H1 (cell line): Measurements from ENCODE around the gene PFKP. TPM values are rescaled to one million over a fixed set of nuclear protein-coding genes. Genes with fewer than 3 reads are reported as not detected.

Experiments
- KDM1A ChIP-seq: fragments of 200-600, 300-600 bp; sonication (generic); IDR thresholded peaks from 2 replicates; pipeline ENCODE4 v1.7.1; 2016; ENCODE audit warnings: mild to moderate bottlenecking, low read length, borderline replicate concordance
- NRF1 ChIP-seq: IDR thresholded peaks from 2 replicates; pipeline ENCODE4 v1.6.1; 2011; ENCODE audit warnings: mild to moderate bottlenecking, low read depth, low read length, improper control_type of control experiment
- RAD21 ChIP-seq, 2 experiments: IDR thresholded peaks in 1 of 2; conservative IDR thresholded peaks in 1 of 2; 2 replicates each; pipeline ENCODE4 v1.6.1; 2011; ENCODE audit warnings: low read depth in 2 of 2, low read length in 2 of 2, improper control_type of control experiment in 1 of 2, inconsistent platforms in 1 of 2, mild to moderate bottlenecking in 1 of 2, moderate library complexity in 1 of 2
- RBBP5 ChIP-seq: IDR thresholded peaks from 2 replicates; pipeline ENCODE4 v1.7.1; 2012; ENCODE audit warnings: low read depth, mild to moderate bottlenecking, inconsistent platforms, low read length, moderate library complexity, borderline replicate concordance
- SP4 ChIP-seq: IDR thresholded peaks from 2 replicates; pipeline ENCODE4 v1.6.1; 2012; ENCODE audit warnings: low read length, inconsistent platforms
- TAF1 ChIP-seq: IDR thresholded peaks from 2 replicates; pipeline ENCODE4 v1.6.1; 2011; ENCODE audit warnings: mild to moderate bottlenecking, low read depth, low read length
- polyA plus RNA-seq, 7 experiments: library from polyadenylated mRNA; depleted of rRNA in 3 of 7; stranded (reverse) in 5 of 7; unstranded in 2 of 7; fragments of >200 nt in 5 of 7; fragments of 200-250 nt in 2 of 7; gene quantifications; 1 replicate in 5 of 7; 2 replicates in 1 of 7; 4 replicates in 1 of 7; pipeline versions ENCODE4 v1.2.1 to v1.2.3, GENCODE V29; 2011 to 2013; ENCODE audit warnings: missing spikeins in 2 of 7, mixed read lengths in 2 of 7
- total RNA-seq: library from RNA; stranded (reverse); fragmentation: NEBNext Ultra II Directional; extraction: Animal tissue kit (Norgen Biotek cat#: 25700); gene quantifications from 2 replicates; pipeline ENCODE4 v1.2.1, GENCODE V29; 2021

Gene PFKP
- total and polyA plus RNA-seq, 2 of the 8 experiments (the other 6 are each of a cell fraction or from before 2014, with no cell fraction given): 51.2 to 128 TPM

DNA sequence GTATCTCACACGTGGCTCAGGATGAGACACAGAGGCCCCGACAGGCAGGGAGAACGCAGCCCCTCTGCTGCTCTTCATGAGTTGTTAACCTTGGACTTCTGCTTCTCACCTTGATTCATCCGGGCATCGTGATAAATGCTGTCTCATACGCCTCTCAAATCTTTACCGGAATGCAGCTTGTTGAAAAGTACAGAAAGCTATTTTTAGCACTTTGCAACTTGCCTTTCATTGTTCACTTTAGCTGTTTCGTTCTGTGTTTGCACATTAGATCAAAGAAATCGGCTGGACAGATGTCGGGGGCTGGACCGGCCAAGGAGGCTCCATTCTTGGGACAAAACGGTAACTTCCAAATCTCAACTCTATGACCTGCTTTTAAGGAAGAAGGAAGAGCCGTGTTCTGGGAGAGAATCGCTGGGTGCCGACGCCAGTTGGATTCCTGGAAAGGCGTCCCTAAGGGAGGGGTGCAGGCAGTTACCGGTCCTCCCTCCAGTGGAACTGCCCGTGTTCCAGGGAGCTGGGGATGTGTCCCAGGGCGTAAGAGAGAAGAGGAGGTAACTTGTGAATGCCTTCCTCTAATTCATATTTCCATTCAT is 49.3 kb downstream of the PFKP start (continued):
- TF ChIP-seq KDM1A (no peak), NRF1 (no peak), RAD21 (IDR thresholded peaks at IDR 0.05 in 1 of 2, conservative IDR thresholded peaks at IDR 0.05 in 1 of 2; ENCODE audit: low read depth in 2 of 2, low read length in 2 of 2) (no peak), TAF1 (no peak), RBBP5 (no peak), SP4 (no peak)
- TF ChIP-seq, all 59 proteins: peak for 0
